Osteocyte (in vitro differentiated cells): Measurements from ENCODE around the gene CARMIL1. TPM values are rescaled to one million over a fixed set of nuclear protein-coding genes. Genes with fewer than 3 reads are reported as not detected.

Source experiments
- DNase-seq: peaks from one replicate; pipeline ENCODE4 v3.0.0; 2021; ENCODE audit warnings: mixed read lengths; ENCODE audit not compliant: unreplicated experiment; ENCODE audit errors: extremely low spot score
- H3K27ac Mint-ChIP-seq: one replicate; pipeline ENCODE4 v1.8.0; 2021; ENCODE audit warnings: mild to moderate bottlenecking, mixed read lengths; ENCODE audit not compliant: unreplicated experiment
- H3K27me3 Mint-ChIP-seq: one replicate; pipeline ENCODE4 v1.8.0; 2021; ENCODE audit warnings: mixed read lengths; ENCODE audit not compliant: unreplicated experiment
- H3K36me3 Mint-ChIP-seq: one replicate; pipeline ENCODE4 v1.8.0; 2021; ENCODE audit warnings: mixed read lengths; ENCODE audit not compliant: unreplicated experiment
- H3K4me1 Mint-ChIP-seq: one replicate; pipeline ENCODE4 v1.8.0; 2021; ENCODE audit warnings: mixed read lengths; ENCODE audit not compliant: unreplicated experiment
- H3K4me3 Mint-ChIP-seq: one replicate; pipeline ENCODE4 v1.8.0; 2021; ENCODE audit warnings: mild to moderate bottlenecking, moderate library complexity, mixed read lengths; ENCODE audit not compliant: unreplicated experiment
- H3K9me3 Mint-ChIP-seq: one replicate; pipeline ENCODE4 v1.8.0; 2021; ENCODE audit warnings: mixed read lengths; ENCODE audit not compliant: unreplicated experiment
- total RNA-seq: library from RNA; stranded (reverse); gene quantifications from 2 replicates; pipeline ENCODE4 v1.2.1, GENCODE V29; 2021
- TF ChIP-seq, protein P1 (sequence below): fragments of 200-600 bp; sonication (generic); IDR thresholded peaks from 2 replicates; pipeline ENCODE4 v1.5.0; 2021; ENCODE audit warnings: antibody characterized with exemption, mild to moderate bottlenecking, moderate library complexity

The CARMIL1 gene
- total RNA-seq, 1 donor from 2014 or later: 14.9 TPM

DNA sequence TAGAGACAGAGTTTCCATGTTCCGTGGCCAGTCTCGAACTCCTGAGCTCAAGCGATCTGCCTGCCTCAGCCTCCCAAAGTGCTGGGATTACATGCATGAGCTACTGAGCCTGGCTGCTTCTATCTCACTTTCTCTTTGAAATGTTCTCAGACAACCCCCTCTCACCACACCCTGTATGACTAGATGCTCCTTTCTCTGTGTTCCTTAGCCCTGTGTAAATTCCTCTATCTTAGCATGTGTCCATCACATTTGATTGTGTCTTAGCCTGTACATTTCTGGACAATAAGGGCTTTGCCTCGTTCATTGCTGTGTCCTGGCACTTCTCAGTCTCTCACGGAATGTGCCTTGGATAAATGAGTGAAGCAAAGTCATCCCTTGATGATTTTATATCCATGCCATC is 204.8 kb downstream of the CARMIL1 start:
- H3K4me1 Mint-ChIP-seq: no peaks in the 10 kb centered on the region
- no peaks in the 10 kb centered on the region for H3K27me3 Mint-ChIP-seq
- H3K9me3 Mint-ChIP-seq: no peaks in the 10 kb centered on the region
- H3K4me3 Mint-ChIP-seq: no peak overlapping the region
- peaks cover 8% of the 10 kb centered on the region for H3K36me3 Mint-ChIP-seq
- TF ChIP-seq, protein P1, sequence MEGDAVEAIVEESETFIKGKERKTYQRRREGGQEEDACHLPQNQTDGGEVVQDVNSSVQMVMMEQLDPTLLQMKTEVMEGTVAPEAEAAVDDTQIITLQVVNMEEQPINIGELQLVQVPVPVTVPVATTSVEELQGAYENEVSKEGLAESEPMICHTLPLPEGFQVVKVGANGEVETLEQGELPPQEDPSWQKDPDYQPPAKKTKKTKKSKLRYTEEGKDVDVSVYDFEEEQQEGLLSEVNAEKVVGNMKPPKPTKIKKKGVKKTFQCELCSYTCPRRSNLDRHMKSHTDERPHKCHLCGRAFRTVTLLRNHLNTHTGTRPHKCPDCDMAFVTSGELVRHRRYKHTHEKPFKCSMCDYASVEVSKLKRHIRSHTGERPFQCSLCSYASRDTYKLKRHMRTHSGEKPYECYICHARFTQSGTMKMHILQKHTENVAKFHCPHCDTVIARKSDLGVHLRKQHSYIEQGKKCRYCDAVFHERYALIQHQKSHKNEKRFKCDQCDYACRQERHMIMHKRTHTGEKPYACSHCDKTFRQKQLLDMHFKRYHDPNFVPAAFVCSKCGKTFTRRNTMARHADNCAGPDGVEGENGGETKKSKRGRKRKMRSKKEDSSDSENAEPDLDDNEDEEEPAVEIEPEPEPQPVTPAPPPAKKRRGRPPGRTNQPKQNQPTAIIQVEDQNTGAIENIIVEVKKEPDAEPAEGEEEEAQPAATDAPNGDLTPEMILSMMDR: no peak
- DNase-seq: no peak
- H3K27ac Mint-ChIP-seq: no peak overlapping the region

DNA sequence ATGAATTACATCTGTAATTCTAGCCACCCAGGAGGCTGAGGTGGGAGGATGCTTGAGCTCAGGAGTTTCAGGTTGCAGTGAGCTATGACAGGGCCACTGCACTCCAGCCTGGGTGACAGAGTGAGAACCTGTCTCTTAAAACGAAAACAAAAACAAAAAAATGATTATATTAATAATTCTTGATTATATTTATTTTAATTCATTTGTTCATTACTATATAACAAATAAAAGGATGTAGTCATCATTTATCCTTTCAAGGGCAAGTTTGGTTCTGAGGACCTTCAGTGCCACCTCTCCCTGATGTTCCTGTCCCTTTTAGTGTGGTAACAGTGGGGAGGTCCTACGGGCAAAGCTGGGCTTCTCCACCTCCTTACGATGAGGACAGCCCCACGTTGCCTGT is 205.7 kb downstream of the CARMIL1 start:
- TF ChIP-seq, protein P1: no peak
- H3K9me3 Mint-ChIP-seq: no peaks in the 10 kb centered on the region
- no peak overlapping the region for H3K4me3 Mint-ChIP-seq
- H3K36me3 Mint-ChIP-seq: peaks cover 6% of the 10 kb centered on the region
- no peak for DNase-seq
- H3K27me3 Mint-ChIP-seq: no peaks in the 10 kb centered on the region
- H3K4me1 Mint-ChIP-seq: peaks cover 2% of the 10 kb centered on the region
- no peak overlapping the region for H3K27ac Mint-ChIP-seq

DNA sequence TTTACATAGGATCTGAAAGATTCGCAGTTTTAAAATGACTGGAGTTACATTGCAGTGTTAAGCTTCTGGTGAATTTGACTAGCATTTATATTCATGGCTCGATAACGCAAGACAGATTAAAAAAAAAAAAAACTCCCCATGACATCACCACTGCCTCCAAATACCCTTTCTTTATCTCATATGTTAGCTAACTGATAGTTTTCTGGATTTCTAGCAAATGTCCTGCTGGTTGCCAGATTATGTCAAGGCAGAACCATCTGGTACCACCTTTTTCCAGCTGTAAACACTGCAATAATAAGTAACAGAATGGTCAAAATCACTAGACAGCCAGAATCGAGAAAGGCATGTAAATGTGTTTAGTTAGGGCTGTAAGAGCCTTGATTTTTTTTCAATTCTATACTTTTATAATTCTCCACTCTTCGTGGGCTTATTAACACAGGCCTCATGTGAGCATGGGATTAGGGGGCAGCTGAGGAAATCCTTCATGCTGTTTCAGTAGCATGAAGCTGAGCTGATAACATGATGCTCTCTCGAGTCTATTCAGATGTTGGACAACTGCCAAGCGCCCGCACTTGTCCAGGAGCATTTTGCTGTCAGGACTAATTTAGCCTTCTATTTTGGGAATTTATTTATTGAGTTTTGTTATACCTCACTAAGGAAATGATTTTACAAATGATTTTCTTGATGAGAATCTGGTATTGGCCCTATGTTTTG is 206.8 kb downstream of the CARMIL1 start:
- DNase-seq: no peak
- no peaks in the 10 kb centered on the region for H3K9me3 Mint-ChIP-seq

DNA sequence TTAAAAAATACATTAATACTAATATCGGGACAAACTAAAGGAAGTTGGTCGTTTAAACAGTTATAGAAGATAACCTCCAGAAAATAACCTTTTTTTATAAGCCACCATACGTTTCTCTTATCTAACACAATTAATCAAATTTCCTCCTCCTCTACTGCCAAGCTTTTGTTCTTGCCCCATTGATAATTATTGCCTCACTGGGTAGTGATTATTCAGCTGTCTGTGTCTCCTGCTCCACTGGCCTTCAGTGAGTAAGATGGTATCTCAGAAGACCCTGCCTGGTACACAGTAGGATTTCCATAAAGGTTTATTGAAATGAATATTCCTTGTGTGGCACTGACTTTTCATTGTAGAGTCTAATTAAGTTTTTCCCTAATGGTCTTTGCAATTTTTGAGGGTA is 207.4 kb downstream of the CARMIL1 start:
- TF ChIP-seq, protein P1: no peak
- DNase-seq: no peak
- no peaks in the 10 kb centered on the region for H3K27me3 Mint-ChIP-seq
- peaks cover 7% of the 10 kb centered on the region for H3K4me1 Mint-ChIP-seq
- no peak overlapping the region for H3K4me3 Mint-ChIP-seq
- no peak overlapping the region for H3K27ac Mint-ChIP-seq
- peaks cover 4% of the 10 kb centered on the region for H3K36me3 Mint-ChIP-seq
- no peaks in the 10 kb centered on the region for H3K9me3 Mint-ChIP-seq

More for the DNA sequence above, 206.8 kb downstream of the CARMIL1 start:
- Mint-ChIP-seq H3K27ac (no peak overlapping the region), H3K27me3 (no peaks in the 10 kb centered on the region), H3K4me3 (no peak overlapping the region), H3K36me3 (peaks cover 5% of the 10 kb centered on the region), H3K4me1 (peaks cover 7% of the 10 kb centered on the region)
- TF ChIP-seq, protein P1: no peak

DNA sequence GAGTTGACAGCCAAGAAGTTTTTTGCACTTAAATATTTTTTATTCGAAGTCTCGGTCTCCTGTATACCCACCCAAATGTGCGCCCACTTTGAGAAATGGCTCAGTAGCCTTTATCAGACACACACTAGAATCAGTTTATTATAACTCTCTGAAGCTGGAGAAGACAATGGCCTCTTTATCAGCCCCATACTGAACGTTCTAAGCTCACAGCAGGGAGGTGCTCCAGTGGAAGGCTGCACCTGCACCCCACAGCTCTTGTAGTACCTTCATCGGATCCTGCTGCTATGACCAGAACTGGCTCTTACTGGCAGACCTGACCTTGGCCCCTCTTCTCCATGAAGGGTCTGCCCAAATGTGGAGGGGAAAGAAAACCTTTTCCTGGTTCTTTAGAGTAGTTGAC is 207.8 kb downstream of the CARMIL1 start:
- Mint-ChIP-seq H3K27ac (no peak overlapping the region), H3K9me3 (no peaks in the 10 kb centered on the region), H3K27me3 (no peaks in the 10 kb centered on the region), H3K4me3 (no peak overlapping the region), H3K4me1 (peaks cover 7% of the 10 kb centered on the region), H3K36me3 (peaks cover 4% of the 10 kb centered on the region)
- TF ChIP-seq, protein P1: no peak
- no peak for DNase-seq
